K562 (cell line): ENCODE measurements around the gene LAMTOR5. TPM values are rescaled to one million over a fixed set of nuclear protein-coding genes. Genes with fewer than 3 reads are reported as not detected.

Experiments
- CCAR2 ChIP-seq: fragments of 200-400 bp; formaldehyde crosslinking; IDR thresholded peaks from 2 replicates; pipeline ENCODE4 v1.6.1; 2017; ENCODE audit warnings: mild to moderate bottlenecking, low read depth, low read length
- FOXM1 ChIP-seq, 2 experiments: fragments of 450-650 bp in 1 of 2; sonication (generic) in 1 of 2; formaldehyde crosslinking in 1 of 2; IDR thresholded peaks; 2 replicates each; pipeline versions ENCODE4 v1.6.1 to v1.9.0; 2017 to 2022; ENCODE audit warnings: low read depth in 2 of 2, mild to moderate bottlenecking in 2 of 2, missing genetic modification reagents in 1 of 2, moderate library complexity in 1 of 2
- ILF3 ChIP-seq: fragments of 450-650 bp; IDR thresholded peaks from 2 replicates; pipeline ENCODE4 v1.6.1; 2018; ENCODE audit warnings: antibody characterized with exemption, mild to moderate bottlenecking, moderate library complexity, borderline replicate concordance
- KLF16 ChIP-seq: IDR thresholded peaks from 2 replicates; pipeline ENCODE4 v1.6.1; 2016; ENCODE audit warnings: antibody characterized with exemption
- OTX1 ChIP-seq: fragments of 450-650 bp; formaldehyde crosslinking; IDR thresholded peaks from 2 replicates; pipeline ENCODE4 v1.4.0; 2022; ENCODE audit warnings: mild to moderate bottlenecking
- POLR2AphosphoS2 ChIP-seq: IDR thresholded peaks from 2 replicates; pipeline ENCODE4 v1.6.1; 2012; ENCODE audit warnings: low read length, improper control_type of control experiment
- SAFB ChIP-seq: fragments of 200-400 bp; formaldehyde crosslinking; IDR thresholded peaks from 2 replicates; pipeline ENCODE4 v1.6.1; 2017; ENCODE audit warnings: low read depth, low read length, borderline replicate concordance
- STAT5A ChIP-seq: IDR thresholded peaks from 2 replicates; pipeline ENCODE4 v1.6.1; 2012; ENCODE audit warnings: low read length, inconsistent platforms, borderline replicate concordance
- TAL1 ChIP-seq: fragments of 450-650 bp; IDR thresholded peaks from 2 replicates; pipeline ENCODE4 v1.6.1; 2016; ENCODE audit warnings: mild to moderate bottlenecking
- ZNF253 ChIP-seq: fragments of 250-450 bp; sonication (Bioruptor Pico); conservative IDR thresholded peaks from 2 replicates; pipeline ENCODE4 v1.6.1; 2021; ENCODE audit warnings: mild to moderate bottlenecking
- ZNF384 ChIP-seq: IDR thresholded peaks from 2 replicates; pipeline ENCODE4 v1.6.1; 2012; ENCODE audit warnings: low read depth, low read length, improper control_type of control experiment
- ZNF696 ChIP-seq: fragments of 250-450 bp; sonication (Bioruptor Pico); conservative IDR thresholded peaks from 2 replicates; pipeline ENCODE4 v1.4.0; 2020; ENCODE audit warnings: mild to moderate bottlenecking, moderate library complexity
- polyA plus RNA-seq, 8 experiments: library from polyadenylated mRNA; depleted of rRNA in 4 of 8; stranded (reverse) in 5 of 8; unstranded in 3 of 8; fragments of >200 nt; fragmentation: Nextera tagmentation in 2 of 8; fragmentation: Illumina TruSeq in 1 of 8; extraction: Ambion mirVana in 2 of 8; extraction: Trizol in 1 of 8; gene quantifications; 2 replicates each; pipeline versions ENCODE4 v1.2.1 to v1.2.3, GENCODE V29; 2011 to 2014; ENCODE audit warnings: inconsistent platforms in 1 of 8, missing spikeins in 1 of 8
- total RNA-seq, 7 experiments: library from RNA; depleted of rRNA in 6 of 7; stranded (reverse); fragments of >200 nt in 6 of 7; fragmentation: Illumina TruSeq in 2 of 7; extraction: Trizol in 2 of 7; gene quantifications; 2 replicates each; pipeline versions ENCODE4 v1.2.1 to v1.2.3, GENCODE V29; 2011 to 2021; ENCODE audit warnings: low replicate concordance in 1 of 7
- TF ChIP-seq, protein P1 (sequence below): fragments of 250-450 bp; sonication (Bioruptor Pico); IDR thresholded peaks from 2 replicates; pipeline ENCODE4 v1.8.0; 2022; ENCODE audit warnings: inconsistent platforms, mild to moderate bottlenecking, moderate library complexity, borderline replicate concordance
- TF ChIP-seq, protein P2 (sequence below), 2 experiments: fragments of 450-650 bp; IDR thresholded peaks; 2 replicates each; pipeline ENCODE4 v1.6.1; 2018; ENCODE audit warnings: mild to moderate bottlenecking in 2 of 2, low read depth in 1 of 2; ENCODE audit not compliant: partially characterized antibody in 2 of 2
- TF ChIP-seq, protein P3 (sequence below): sonication (generic); IDR thresholded peaks from 2 replicates; pipeline ENCODE4 v1.6.1; 2016
- TF ChIP-seq, protein P4 (sequence below): fragments of 450-650 bp; IDR thresholded peaks from 2 replicates; pipeline ENCODE4 v1.6.1; 2017; ENCODE audit warnings: antibody characterized with exemption, mild to moderate bottlenecking
- TF ChIP-seq, protein P5 (sequence below), 2 experiments: fragments of 450-650 bp; IDR thresholded peaks; 2 replicates each; pipeline ENCODE4 v1.6.1; 2016

The LAMTOR5 gene
- total and polyA plus RNA-seq, 9 of the 15 experiments (the other 6 are each of a cell fraction or from before 2014, with no cell fraction given), result 118 to 712 (median 241) TPM

DNA sequence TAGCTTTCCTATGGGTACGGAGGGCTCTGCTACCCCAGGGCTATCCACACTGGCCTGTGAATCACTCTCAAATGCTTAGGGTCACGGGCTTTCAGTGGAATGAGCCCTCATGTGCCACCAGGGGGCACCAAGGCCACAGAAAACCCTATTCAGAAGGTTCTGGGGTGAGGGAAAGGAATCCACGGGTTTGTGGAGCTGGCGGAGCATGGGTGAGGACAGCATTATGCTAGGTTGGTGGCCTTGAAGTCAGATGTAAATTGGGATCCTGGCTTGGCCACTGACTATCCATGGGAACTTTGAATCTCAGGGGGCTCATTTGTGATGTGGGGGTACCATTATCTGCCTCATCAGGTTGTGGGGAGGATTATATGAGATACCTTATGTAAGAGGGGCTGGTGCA is 5.1 kb upstream of the LAMTOR5 start (continued):
- TF ChIP-seq, protein P1, sequence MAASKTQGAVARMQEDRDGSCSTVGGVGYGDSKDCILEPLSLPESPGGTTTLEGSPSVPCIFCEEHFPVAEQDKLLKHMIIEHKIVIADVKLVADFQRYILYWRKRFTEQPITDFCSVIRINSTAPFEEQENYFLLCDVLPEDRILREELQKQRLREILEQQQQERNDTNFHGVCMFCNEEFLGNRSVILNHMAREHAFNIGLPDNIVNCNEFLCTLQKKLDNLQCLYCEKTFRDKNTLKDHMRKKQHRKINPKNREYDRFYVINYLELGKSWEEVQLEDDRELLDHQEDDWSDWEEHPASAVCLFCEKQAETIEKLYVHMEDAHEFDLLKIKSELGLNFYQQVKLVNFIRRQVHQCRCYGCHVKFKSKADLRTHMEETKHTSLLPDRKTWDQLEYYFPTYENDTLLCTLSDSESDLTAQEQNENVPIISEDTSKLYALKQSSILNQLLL (CRISPR knock-in tag), result no peak
- TF ChIP-seq, protein P2, sequence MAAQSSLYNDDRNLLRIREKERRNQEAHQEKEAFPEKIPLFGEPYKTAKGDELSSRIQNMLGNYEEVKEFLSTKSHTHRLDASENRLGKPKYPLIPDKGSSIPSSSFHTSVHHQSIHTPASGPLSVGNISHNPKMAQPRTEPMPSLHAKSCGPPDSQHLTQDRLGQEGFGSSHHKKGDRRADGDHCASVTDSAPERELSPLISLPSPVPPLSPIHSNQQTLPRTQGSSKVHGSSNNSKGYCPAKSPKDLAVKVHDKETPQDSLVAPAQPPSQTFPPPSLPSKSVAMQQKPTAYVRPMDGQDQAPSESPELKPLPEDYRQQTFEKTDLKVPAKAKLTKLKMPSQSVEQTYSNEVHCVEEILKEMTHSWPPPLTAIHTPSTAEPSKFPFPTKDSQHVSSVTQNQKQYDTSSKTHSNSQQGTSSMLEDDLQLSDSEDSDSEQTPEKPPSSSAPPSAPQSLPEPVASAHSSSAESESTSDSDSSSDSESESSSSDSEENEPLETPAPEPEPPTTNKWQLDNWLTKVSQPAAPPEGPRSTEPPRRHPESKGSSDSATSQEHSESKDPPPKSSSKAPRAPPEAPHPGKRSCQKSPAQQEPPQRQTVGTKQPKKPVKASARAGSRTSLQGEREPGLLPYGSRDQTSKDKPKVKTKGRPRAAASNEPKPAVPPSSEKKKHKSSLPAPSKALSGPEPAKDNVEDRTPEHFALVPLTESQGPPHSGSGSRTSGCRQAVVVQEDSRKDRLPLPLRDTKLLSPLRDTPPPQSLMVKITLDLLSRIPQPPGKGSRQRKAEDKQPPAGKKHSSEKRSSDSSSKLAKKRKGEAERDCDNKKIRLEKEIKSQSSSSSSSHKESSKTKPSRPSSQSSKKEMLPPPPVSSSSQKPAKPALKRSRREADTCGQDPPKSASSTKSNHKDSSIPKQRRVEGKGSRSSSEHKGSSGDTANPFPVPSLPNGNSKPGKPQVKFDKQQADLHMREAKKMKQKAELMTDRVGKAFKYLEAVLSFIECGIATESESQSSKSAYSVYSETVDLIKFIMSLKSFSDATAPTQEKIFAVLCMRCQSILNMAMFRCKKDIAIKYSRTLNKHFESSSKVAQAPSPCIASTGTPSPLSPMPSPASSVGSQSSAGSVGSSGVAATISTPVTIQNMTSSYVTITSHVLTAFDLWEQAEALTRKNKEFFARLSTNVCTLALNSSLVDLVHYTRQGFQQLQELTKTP (IDR thresholded peaks at IDR 0.05; ENCODE audit: low read depth in 1 of 2, partially characterized antibody in 2 of 2), result peak in 1 of 2 experiments; percentile 50
- TF ChIP-seq ZNF253 (CRISPR knock-in tag) (no peak), ZNF384 (no peak; the same call in 1 of the 2 replicates), STAT5A (no peak), FOXM1 (IDR thresholded peaks at IDR 0.05; ENCODE audit: low read depth) (no peak), FOXM1 (CRISPR knock-in tag; IDR thresholded peaks at IDR 0.05; ENCODE audit: low read depth) (no peak), KLF16 (no peak), CCAR2 (no peak), POLR2AphosphoS2 (no peak), OTX1 (no peak), TAL1 (no peak), ZNF696 (CRISPR knock-in tag) (no peak), ILF3 (no peak), SAFB (no peak)
- TF ChIP-seq, protein P3, sequence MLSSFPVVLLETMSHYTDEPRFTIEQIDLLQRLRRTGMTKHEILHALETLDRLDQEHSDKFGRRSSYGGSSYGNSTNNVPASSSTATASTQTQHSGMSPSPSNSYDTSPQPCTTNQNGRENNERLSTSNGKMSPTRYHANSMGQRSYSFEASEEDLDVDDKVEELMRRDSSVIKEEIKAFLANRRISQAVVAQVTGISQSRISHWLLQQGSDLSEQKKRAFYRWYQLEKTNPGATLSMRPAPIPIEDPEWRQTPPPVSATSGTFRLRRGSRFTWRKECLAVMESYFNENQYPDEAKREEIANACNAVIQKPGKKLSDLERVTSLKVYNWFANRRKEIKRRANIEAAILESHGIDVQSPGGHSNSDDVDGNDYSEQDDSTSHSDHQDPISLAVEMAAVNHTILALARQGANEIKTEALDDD, result no peak
- TF ChIP-seq, protein P4, sequence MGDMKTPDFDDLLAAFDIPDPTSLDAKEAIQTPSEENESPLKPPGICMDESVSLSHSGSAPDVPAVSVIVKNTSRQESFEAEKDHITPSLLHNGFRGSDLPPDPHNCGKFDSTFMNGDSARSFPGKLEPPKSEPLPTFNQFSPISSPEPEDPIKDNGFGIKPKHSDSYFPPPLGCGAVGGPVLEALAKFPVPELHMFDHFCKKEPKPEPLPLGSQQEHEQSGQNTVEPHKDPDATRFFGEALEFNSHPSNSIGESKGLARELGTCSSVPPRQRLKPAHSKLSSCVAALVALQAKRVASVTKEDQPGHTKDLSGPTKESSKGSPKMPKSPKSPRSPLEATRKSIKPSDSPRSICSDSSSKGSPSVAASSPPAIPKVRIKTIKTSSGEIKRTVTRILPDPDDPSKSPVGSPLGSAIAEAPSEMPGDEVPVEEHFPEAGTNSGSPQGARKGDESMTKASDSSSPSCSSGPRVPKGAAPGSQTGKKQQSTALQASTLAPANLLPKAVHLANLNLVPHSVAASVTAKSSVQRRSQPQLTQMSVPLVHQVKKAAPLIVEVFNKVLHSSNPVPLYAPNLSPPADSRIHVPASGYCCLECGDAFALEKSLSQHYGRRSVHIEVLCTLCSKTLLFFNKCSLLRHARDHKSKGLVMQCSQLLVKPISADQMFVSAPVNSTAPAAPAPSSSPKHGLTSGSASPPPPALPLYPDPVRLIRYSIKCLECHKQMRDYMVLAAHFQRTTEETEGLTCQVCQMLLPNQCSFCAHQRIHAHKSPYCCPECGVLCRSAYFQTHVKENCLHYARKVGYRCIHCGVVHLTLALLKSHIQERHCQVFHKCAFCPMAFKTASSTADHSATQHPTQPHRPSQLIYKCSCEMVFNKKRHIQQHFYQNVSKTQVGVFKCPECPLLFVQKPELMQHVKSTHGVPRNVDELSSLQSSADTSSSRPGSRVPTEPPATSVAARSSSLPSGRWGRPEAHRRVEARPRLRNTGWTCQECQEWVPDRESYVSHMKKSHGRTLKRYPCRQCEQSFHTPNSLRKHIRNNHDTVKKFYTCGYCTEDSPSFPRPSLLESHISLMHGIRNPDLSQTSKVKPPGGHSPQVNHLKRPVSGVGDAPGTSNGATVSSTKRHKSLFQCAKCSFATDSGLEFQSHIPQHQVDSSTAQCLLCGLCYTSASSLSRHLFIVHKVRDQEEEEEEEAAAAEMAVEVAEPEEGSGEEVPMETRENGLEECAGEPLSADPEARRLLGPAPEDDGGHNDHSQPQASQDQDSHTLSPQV, result peak; percentile 65; the same call in 1 of the 2 replicates
- TF ChIP-seq, protein P5, sequence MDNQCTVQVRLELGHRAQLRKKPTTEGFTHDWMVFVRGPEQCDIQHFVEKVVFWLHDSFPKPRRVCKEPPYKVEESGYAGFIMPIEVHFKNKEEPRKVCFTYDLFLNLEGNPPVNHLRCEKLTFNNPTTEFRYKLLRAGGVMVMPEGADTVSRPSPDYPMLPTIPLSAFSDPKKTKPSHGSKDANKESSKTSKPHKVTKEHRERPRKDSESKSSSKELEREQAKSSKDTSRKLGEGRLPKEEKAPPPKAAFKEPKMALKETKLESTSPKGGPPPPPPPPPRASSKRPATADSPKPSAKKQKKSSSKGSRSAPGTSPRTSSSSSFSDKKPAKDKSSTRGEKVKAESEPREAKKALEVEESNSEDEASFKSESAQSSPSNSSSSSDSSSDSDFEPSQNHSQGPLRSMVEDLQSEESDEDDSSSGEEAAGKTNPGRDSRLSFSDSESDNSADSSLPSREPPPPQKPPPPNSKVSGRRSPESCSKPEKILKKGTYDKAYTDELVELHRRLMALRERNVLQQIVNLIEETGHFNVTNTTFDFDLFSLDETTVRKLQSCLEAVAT (IDR thresholded peaks at IDR 0.05), result peak; percentile 45 to 57; a peak in 1 of 4 replicates
